Measurements from ENCODE around the gene MFN2. TPM values are rescaled to one million over a fixed set of nuclear protein-coding genes. Genes with fewer than 3 reads are reported as not detected.

The MFN2 gene
- polyA plus RNA-seq, 1 donor from 2014 or later: 64.9 TPM

DNA sequence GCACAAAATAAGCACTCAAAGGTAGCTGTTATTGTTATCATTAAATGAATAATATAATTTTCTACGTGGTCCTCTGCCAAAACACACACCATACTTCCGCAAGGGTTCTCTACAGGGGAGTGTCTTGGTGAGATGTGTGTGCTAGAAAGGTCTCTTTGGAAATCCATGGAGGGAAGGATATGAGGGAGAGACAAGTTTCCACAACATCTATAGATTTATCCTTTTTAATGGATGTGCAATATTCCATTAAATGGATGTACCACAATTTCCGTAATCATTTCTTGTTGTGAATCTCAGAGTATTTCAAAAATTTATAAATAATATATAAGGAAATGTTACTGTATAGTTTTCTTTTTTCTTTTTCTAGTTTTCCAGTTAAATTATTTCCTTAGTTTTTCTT lies 80.3 kb downstream of the MFN2 start:
- Histone ChIP-seq H3K9me2 (ENCODE audit: insufficient read depth, low read length) (no peaks in the 10 kb centered on the region), H3K79me2 (replicated peaks; ENCODE audit: insufficient read depth, low read length) (no peaks in the 10 kb centered on the region), H3F3A (ENCODE audit: insufficient read depth, low read length, poor library complexity, severe bottlenecking) (no peaks in the 10 kb centered on the region), H4K20me1 (ENCODE audit: insufficient read depth) (no peaks in the 10 kb centered on the region), H3K27me3 (ENCODE audit: insufficient read depth, low read depth, low read length) (peaks cover 43% of the 10 kb centered on the region), H3K9ac (ENCODE audit: low read length) (no peak overlapping the region), H2AFZ (ENCODE audit: low read depth, low read length) (no peak overlapping the region), H3K4me2 (ENCODE audit: low read length) (no peak overlapping the region), H3K9me3 (ENCODE audit: low read length) (no peaks in the 10 kb centered on the region), H3K36me3 (ENCODE audit: insufficient read depth, low read length) (no peaks in the 10 kb centered on the region), H3K4me3 (ENCODE audit: low read length) (no peak overlapping the region), H3K27ac (ENCODE audit: low read length) (no peak overlapping the region)
- TF ChIP-seq, protein P1, sequence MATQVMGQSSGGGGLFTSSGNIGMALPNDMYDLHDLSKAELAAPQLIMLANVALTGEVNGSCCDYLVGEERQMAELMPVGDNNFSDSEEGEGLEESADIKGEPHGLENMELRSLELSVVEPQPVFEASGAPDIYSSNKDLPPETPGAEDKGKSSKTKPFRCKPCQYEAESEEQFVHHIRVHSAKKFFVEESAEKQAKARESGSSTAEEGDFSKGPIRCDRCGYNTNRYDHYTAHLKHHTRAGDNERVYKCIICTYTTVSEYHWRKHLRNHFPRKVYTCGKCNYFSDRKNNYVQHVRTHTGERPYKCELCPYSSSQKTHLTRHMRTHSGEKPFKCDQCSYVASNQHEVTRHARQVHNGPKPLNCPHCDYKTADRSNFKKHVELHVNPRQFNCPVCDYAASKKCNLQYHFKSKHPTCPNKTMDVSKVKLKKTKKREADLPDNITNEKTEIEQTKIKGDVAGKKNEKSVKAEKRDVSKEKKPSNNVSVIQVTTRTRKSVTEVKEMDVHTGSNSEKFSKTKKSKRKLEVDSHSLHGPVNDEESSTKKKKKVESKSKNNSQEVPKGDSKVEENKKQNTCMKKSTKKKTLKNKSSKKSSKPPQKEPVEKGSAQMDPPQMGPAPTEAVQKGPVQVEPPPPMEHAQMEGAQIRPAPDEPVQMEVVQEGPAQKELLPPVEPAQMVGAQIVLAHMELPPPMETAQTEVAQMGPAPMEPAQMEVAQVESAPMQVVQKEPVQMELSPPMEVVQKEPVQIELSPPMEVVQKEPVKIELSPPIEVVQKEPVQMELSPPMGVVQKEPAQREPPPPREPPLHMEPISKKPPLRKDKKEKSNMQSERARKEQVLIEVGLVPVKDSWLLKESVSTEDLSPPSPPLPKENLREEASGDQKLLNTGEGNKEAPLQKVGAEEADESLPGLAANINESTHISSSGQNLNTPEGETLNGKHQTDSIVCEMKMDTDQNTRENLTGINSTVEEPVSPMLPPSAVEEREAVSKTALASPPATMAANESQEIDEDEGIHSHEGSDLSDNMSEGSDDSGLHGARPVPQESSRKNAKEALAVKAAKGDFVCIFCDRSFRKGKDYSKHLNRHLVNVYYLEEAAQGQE (IDR thresholded peaks at IDR 0.05; ENCODE audit: borderline replicate concordance): no peak
- no peak for TF ChIP-seq RAD21 (conservative IDR thresholded peaks at IDR 0.05)
- no peak for TF ChIP-seq TAF1 (IDR thresholded peaks at IDR 0.05; ENCODE audit: low read depth)
- no peak for TF ChIP-seq SMC3 (conservative IDR thresholded peaks at IDR 0.05; ENCODE audit: poor library complexity)
- TF ChIP-seq MXI1 (conservative IDR thresholded peaks at IDR 0.05; ENCODE audit: poor library complexity, severe bottlenecking): no peak
- TF ChIP-seq EP300 (conservative IDR thresholded peaks at IDR 0.05; ENCODE audit: poor library complexity, severe bottlenecking): no peak
- TF ChIP-seq, protein P2, sequence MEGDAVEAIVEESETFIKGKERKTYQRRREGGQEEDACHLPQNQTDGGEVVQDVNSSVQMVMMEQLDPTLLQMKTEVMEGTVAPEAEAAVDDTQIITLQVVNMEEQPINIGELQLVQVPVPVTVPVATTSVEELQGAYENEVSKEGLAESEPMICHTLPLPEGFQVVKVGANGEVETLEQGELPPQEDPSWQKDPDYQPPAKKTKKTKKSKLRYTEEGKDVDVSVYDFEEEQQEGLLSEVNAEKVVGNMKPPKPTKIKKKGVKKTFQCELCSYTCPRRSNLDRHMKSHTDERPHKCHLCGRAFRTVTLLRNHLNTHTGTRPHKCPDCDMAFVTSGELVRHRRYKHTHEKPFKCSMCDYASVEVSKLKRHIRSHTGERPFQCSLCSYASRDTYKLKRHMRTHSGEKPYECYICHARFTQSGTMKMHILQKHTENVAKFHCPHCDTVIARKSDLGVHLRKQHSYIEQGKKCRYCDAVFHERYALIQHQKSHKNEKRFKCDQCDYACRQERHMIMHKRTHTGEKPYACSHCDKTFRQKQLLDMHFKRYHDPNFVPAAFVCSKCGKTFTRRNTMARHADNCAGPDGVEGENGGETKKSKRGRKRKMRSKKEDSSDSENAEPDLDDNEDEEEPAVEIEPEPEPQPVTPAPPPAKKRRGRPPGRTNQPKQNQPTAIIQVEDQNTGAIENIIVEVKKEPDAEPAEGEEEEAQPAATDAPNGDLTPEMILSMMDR (IDR thresholded peaks at IDR 0.05; ENCODE audit: poor library complexity, severe bottlenecking): no peak
- no peak for TF ChIP-seq EZH2 (IDR thresholded peaks at IDR 0.05; ENCODE audit: borderline replicate concordance, insufficient read depth, low read length, poor library complexity, severe bottlenecking)
- no peak for TF ChIP-seq POLR2AphosphoS5 (IDR thresholded peaks at IDR 0.05)

Small RNA genes within 50 kb of the gene (small RNA-seq; reads per million reads assigned to genes)
- 0 reads per million in 3 experiments for gene AL096840.1
- 1.4 to 3.5 (median 1.5) reads per million in 3 experiments for gene MIR6729
- gene RF00019: 0 to 1.2 (median 0) reads per million in 3 experiments
- gene RN7SL649P: 0 reads per million in 3 experiments

Other genes starting within 250 kb of the MFN2 start
- gene AGTRAP, start 244.3 kb upstream of the MFN2 start, polyA plus RNA-seq: 4.4 and 5.7 TPM in 2 replicates
- gene C1orf167, start 218.3 kb upstream of the MFN2 start, polyA plus RNA-seq: not detected in 2 replicates
- 21.2 and 25.8 TPM in 2 replicates for gene MTHFR, start 174.5 kb upstream of the MFN2 start, polyA plus RNA-seq
- 12.5 and 15.6 TPM in 2 replicates for gene CLCN6, start 174.3 kb upstream of the MFN2 start, polyA plus RNA-seq
- not detected in 2 replicates for gene NPPA, start 132.7 kb upstream of the MFN2 start, polyA plus RNA-seq
- not detected in 2 replicates for gene NPPB, start 121.5 kb upstream of the MFN2 start, polyA plus RNA-seq
- gene KIAA2013, start 54.0 kb upstream of the MFN2 start, polyA plus RNA-seq: 24.9 and 34.5 TPM in 2 replicates
- gene PLOD1, start 45.7 kb upstream of the MFN2 start, polyA plus RNA-seq: 2.1 and 6.9 TPM in 2 replicates
- 149 and 178 TPM in 2 replicates for gene MIIP, start 39.1 kb downstream of the MFN2 start, polyA plus RNA-seq
- gene TNFRSF8, start 82.9 kb downstream of the MFN2 start, polyA plus RNA-seq: not detected in 2 replicates
- gene TNFRSF1B, start 186.5 kb downstream of the MFN2 start, polyA plus RNA-seq: 0.24 TPM in 1 of 2 replicates, not detected in the other
- 24.1 and 24.5 TPM in 2 replicates for gene VPS13D, start 249.6 kb downstream of the MFN2 start, polyA plus RNA-seq

Data from neural cell (in vitro differentiated cells).